Pancreas (tissue), 10 donors: ENCODE measurements around the gene CTCF. TPM values are rescaled to one million over a fixed set of nuclear protein-coding genes. Genes with fewer than 3 reads are reported as not detected.

ENCODE experiments used
- ATAC-seq, 4 donors: fragments of 200-7000 bp; cut with Tn5 transposase; one replicate each; pipeline versions ENCODE4 v1.8.0 to v1.9.1; 2020; ENCODE audit warnings: mild to moderate bottlenecking in 4 of 4, moderate library complexity in 4 of 4
- DNase-seq, 6 donors: peaks; one replicate each; pipeline ENCODE4 v3.0.0-alpha.2; 2020
- FAIRE-seq: peaks from 2 replicates; lab custom pipeline; 2012; peaks lifted over from hg19 to GRCh38; lab: Jason Lieb, UNC
- H3K27ac ChIP-seq, 4 donors: fragments of 200-600 bp; sonication (generic); 1 replicate in 3 of 4; 2 replicates in 1 of 4; pipeline versions ENCODE4 v1.5.0 to v1.8.0; 2020
- H3K27me3 ChIP-seq, 4 donors: fragments of 200-600 bp; one replicate each; pipeline ENCODE4 v1.8.0; 2021
- H3K36me3 ChIP-seq, 3 donors: fragments of 200-600 bp; sonication (generic) in 1 of 3; one replicate each; pipeline versions ENCODE4 v1.5.0 to v1.8.0; 2020 to 2021
- H3K4me1 ChIP-seq, 3 donors: fragments of 200-600 bp; one replicate each; pipeline ENCODE4 v1.8.0; 2021
- H3K4me3 ChIP-seq, 4 donors: fragments of 200-600 bp; sonication (generic) in 2 of 4; one replicate each; pipeline versions ENCODE4 v1.5.0 to v1.8.0; 2020 to 2021
- H3K9me3 ChIP-seq, 4 donors: fragments of 200-600 bp; one replicate each; pipeline ENCODE4 v1.8.0; 2021
- WGBS, 2 donors: extraction: QIAGEN DNeasy Blood & Tissue Kit; methylation state at CpG; one replicate each; pipeline ENCODE4 v1.1.7; 2013; 5-methylcytosine and 5-hydroxymethylcytosine counted together
- intact Hi-C, 3 donors: fragments of 100-400 bp; cut with DNase I; formaldehyde crosslinking; loops; one replicate each; pipeline versions ENCODE4 v1.11.1 to v1.14.2; 2022
- polyA plus RNA-seq, 2 donors: library from polyadenylated mRNA; stranded (reverse); fragments of 200-250 nt; gene quantifications; one replicate each; pipeline ENCODE4 v1.2.3, GENCODE V29; 2013
- total RNA-seq, 6 donors: library from RNA; stranded (reverse); fragmentation: NEBNext Ultra II Directional in 4 of 6; extraction: Animal tissue kit (Norgen Biotek cat#: 25700) in 4 of 6; gene quantifications; one replicate each; pipeline versions ENCODE4 v1.2.1 to v1.2.4, GENCODE V29; 2021 to 2023
- TF ChIP-seq, protein P1 (sequence below), 4 donors: fragments of 200-600 bp; sonication (generic) in 3 of 4; IDR thresholded peaks; one replicate each; pipeline versions ENCODE4 v1.5.0 to v1.8.0; 2021; ENCODE audit warnings: antibody characterized with exemption in 4 of 4
- donor health status: healthy with polysubstance abuse.
- donor health status: DM: no; HTN: no; CAD: no; lungs with moderate emphysema.
- donor health status: DM: no; HTN: no; CAD: no.
- donor health status: control.
- donor health status: control.
- donor health status: Bipolar disorder and iron deficiency.
- donor health status: DM: yes; HTN: yes; CAD: no.
- donor health status: DM: no; HTN: no; CAD: no.
- donor health status: DM: no; HTN: no; CAD: no.
- donor health status: DM: yes; HTN: yes; CAD: no.

CTCF gene
- total and polyA plus RNA-seq, 8 donors: 13.3 to 25.2 (median 17.0) TPM

- Histone ChIP-seq H3K4me3 (peak overlapping the region; percentile 21 to 47 (median 32)), H3K4me1 (peaks cover 0 to 8% (median 6%) of the 10 kb centered on the region in 3 donors), H3K27me3 (peaks cover 0 to 4% (median 0%) of the 10 kb centered on the region in 4 donors), H3K27ac (no peak overlapping the region), H3K9me3 (no peaks in the 10 kb centered on the region), H3K36me3 (no peaks in the 10 kb centered on the region)
- TF ChIP-seq, protein P1, sequence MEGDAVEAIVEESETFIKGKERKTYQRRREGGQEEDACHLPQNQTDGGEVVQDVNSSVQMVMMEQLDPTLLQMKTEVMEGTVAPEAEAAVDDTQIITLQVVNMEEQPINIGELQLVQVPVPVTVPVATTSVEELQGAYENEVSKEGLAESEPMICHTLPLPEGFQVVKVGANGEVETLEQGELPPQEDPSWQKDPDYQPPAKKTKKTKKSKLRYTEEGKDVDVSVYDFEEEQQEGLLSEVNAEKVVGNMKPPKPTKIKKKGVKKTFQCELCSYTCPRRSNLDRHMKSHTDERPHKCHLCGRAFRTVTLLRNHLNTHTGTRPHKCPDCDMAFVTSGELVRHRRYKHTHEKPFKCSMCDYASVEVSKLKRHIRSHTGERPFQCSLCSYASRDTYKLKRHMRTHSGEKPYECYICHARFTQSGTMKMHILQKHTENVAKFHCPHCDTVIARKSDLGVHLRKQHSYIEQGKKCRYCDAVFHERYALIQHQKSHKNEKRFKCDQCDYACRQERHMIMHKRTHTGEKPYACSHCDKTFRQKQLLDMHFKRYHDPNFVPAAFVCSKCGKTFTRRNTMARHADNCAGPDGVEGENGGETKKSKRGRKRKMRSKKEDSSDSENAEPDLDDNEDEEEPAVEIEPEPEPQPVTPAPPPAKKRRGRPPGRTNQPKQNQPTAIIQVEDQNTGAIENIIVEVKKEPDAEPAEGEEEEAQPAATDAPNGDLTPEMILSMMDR (IDR thresholded peaks at IDR 0.05): no peak
- peak; percentile 28 to 61 (median 34) for ATAC-seq
- WGBS, 2 donors: 1 to 5% methylated on average over 44 to 68 of the region's 68 CpGs
- intact Hi-C loops: no loop called here
- no peak for FAIRE-seq
- DNase-seq: peak in 4 of 6 donors; percentile 24 to 84 (median 59)
Measured at GRCh38 chr16:67653128-67653788, 90.9 kb downstream of the CTCF start.

- intact Hi-C loops: no loop called here
- FAIRE-seq: no peak
- Histone ChIP-seq H3K27me3 (no peaks in the 10 kb centered on the region), H3K4me3 (peak overlapping the region in 2 of 4 donors; percentile 42 to 47), H3K9me3 (no peaks in the 10 kb centered on the region), H3K27ac (no peak overlapping the region), H3K36me3 (no peaks in the 10 kb centered on the region), H3K4me1 (peaks cover 0 to 8% (median 6%) of the 10 kb centered on the region in 3 donors)
- DNase-seq: peak in 1 of 6 donors; percentile 15
- peak in 1 of 4 donors; percentile 4 for ATAC-seq
- WGBS, 2 donors: 23 to 26% methylated on average over 15 to 24 of the region's 25 CpGs
- TF ChIP-seq, protein P1 (IDR thresholded peaks at IDR 0.05): no peak
Measured at GRCh38 chr16:67653789-67654402, 91.6 kb downstream of the CTCF start.

GRCh38 chr16:67654403-67654911, 92.1 kb downstream of the CTCF start:
- WGBS, 2 donors: 47 to 52% methylated on average over 30 of the region's 30 CpGs
- ATAC-seq: no peak

DNA sequence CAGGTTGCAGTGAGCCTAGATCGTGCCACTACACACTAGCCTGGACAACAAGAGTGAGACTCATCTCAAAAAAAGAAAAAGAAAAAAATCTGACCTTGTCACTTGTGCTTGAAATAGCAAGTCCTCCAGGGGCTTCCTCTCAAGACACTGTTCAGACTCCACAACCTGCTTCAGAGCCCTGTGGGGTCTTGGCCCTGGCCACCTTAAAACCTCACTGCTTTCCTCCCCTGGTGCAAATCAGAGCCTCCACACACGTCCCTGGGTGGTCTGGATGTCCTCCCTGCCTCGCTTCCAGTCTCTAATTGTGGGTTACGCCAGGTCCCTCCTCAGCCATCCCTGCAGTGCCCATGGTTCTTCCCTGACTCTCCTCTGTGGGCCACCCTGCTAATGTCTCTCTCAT, 93.0 kb downstream of the CTCF start:
- no peak overlapping the region for H3K27ac ChIP-seq
- no peaks in the 10 kb centered on the region for H3K9me3 ChIP-seq
- DNase-seq: no peak
- TF ChIP-seq, protein P1 (IDR thresholded peaks at IDR 0.05): no peak
- no peak for ATAC-seq
- intact Hi-C loops: no loop called here
- 73% methylated on average over 4 of the region's 4 CpGs for WGBS, 2 donors
- no peak overlapping the region for H3K4me3 ChIP-seq
- no peak for FAIRE-seq
- no peaks in the 10 kb centered on the region for H3K36me3 ChIP-seq
- H3K4me1 ChIP-seq: peaks cover 6 to 8% (median 7%) of the 10 kb centered on the region in 3 donors
- H3K27me3 ChIP-seq: no peaks in the 10 kb centered on the region

More at GRCh38 chr16:67654403-67654911, 92.1 kb downstream of the CTCF start:
- peaks cover 6 to 8% (median 6%) of the 10 kb centered on the region in 3 donors for H3K4me1 ChIP-seq
- H3K9me3 ChIP-seq: no peaks in the 10 kb centered on the region
- no peak overlapping the region for H3K27ac ChIP-seq
- FAIRE-seq: no peak
- no peaks in the 10 kb centered on the region for H3K36me3 ChIP-seq
- intact Hi-C loops: no loop called here
- H3K27me3 ChIP-seq: no peaks in the 10 kb centered on the region
- H3K4me3 ChIP-seq: no peak overlapping the region
- TF ChIP-seq, protein P1 (IDR thresholded peaks at IDR 0.05): no peak
- DNase-seq: peak in 2 of 6 donors; percentile 13 to 72
